H1 (cell line): ENCODE results near the gene KLHL29. TPM values are rescaled to one million over a fixed set of nuclear protein-coding genes. Genes with fewer than 3 reads are reported as not detected.

Source experiments
- CTCF ChIA-PET: fragments of 300-600 bp; sonication (Branson Sonifier 250); formaldehyde crosslinking; loops from one replicate; lab custom pipeline; 2021; ENCODE audit not compliant: partially characterized antibody; lab: Charles Lee
- POLR2A ChIA-PET: fragments of 300-600 bp; sonication (Branson Sonifier 250); formaldehyde crosslinking; loops from one replicate; lab custom pipeline; 2021; ENCODE audit warnings: inconsistent platforms; ENCODE audit not compliant: partially characterized antibody; lab: Charles Lee
- DNase-seq, 2 experiments: peaks; one replicate each; pipeline versions ENCODE4 v3.0.0 to v3.0.0-alpha.2; 2010 to 2022; ENCODE audit warnings: low spot score in 2 of 2, low read depth in 1 of 2, mixed read lengths in 1 of 2
- FAIRE-seq: peaks from 2 replicates; lab custom pipeline; 2011; peaks lifted over from hg19 to GRCh38; lab: Jason Lieb, UNC
- H2AFZ ChIP-seq: 2 replicates; pipeline ENCODE4 v1.8.1; 2012; ENCODE audit warnings: low read length, inconsistent platforms
- H2AK5ac ChIP-seq: 2 replicates; pipeline ENCODE4 v1.6.1; 2013; ENCODE audit warnings: low read depth, low read length
- H2BK120ac ChIP-seq: replicated peaks from 2 replicates; pipeline ENCODE3; 2013; ENCODE audit warnings: low read depth, low read length, inconsistent platforms
- H2BK12ac ChIP-seq: 2 replicates; pipeline ENCODE4 v1.6.1; 2013; ENCODE audit warnings: low read depth, low read length
- H2BK15ac ChIP-seq: 2 replicates; pipeline ENCODE4 v1.6.1; 2013; ENCODE audit warnings: low read length
- H2BK20ac ChIP-seq: 2 replicates; pipeline ENCODE4 v1.6.1; 2013; ENCODE audit warnings: low read length
- H2BK5ac ChIP-seq: 2 replicates; pipeline ENCODE4 v1.6.1; 2013; ENCODE audit warnings: low read depth, low read length
- H3K14ac ChIP-seq: 2 replicates; pipeline ENCODE4 v1.6.1; 2013; ENCODE audit warnings: inconsistent platforms; ENCODE audit not compliant: insufficient read length
- H3K18ac ChIP-seq: 2 replicates; pipeline ENCODE4 v1.6.1; 2013; ENCODE audit warnings: low read length; ENCODE audit errors: extremely low read depth
- H3K23ac ChIP-seq: 2 replicates; pipeline ENCODE4 v1.6.1; 2013; ENCODE audit warnings: inconsistent platforms; ENCODE audit not compliant: insufficient read length
- H3K23me2 ChIP-seq: 2 replicates; pipeline ENCODE4 v1.6.1; 2013; ENCODE audit warnings: low read depth, low read length
- H3K27ac ChIP-seq: 2 replicates; pipeline ENCODE4 v1.6.1; 2011; ENCODE audit warnings: low read depth, low read length, inconsistent platforms
- H3K27me3 ChIP-seq, 4 experiments: replicated peaks in 1 of 4; 1 replicate in 1 of 4; 2 replicates in 3 of 4; pipeline versions ENCODE4 v1.6.1 to v1.8.1; 2011 to 2013; ENCODE audit warnings: low read length in 3 of 4, mild to moderate bottlenecking in 3 of 4, inconsistent platforms in 2 of 4, mixed read lengths in 2 of 4, moderate library complexity in 1 of 4; ENCODE audit not compliant: control insufficient read depth in 3 of 4, insufficient read depth in 3 of 4; ENCODE audit errors: extremely low read depth in 1 of 4
- H3K36me3 ChIP-seq, 4 experiments: 2 replicates each; pipeline versions ENCODE4 v1.6.1 to v1.8.1; 2011 to 2013; ENCODE audit warnings: mild to moderate bottlenecking in 4 of 4, low read length in 3 of 4, moderate library complexity in 2 of 4, control low read depth in 1 of 4, inconsistent platforms in 1 of 4; ENCODE audit not compliant: insufficient read depth in 4 of 4, control insufficient read depth in 2 of 4
- H3K4ac ChIP-seq: replicated peaks from 2 replicates; pipeline ENCODE3; 2013; ENCODE audit warnings: low read length, low read depth, mixed read lengths, inconsistent platforms; ENCODE audit not compliant: insufficient read length
- H3K4me1 ChIP-seq, 4 experiments: replicated peaks in 1 of 4; 1 replicate in 1 of 4; 2 replicates in 3 of 4; pipeline versions ENCODE4 v1.6.1 to v1.8.1; 2011 to 2013; ENCODE audit warnings: low read length in 3 of 4, inconsistent platforms in 2 of 4, mixed read lengths in 1 of 4; ENCODE audit not compliant: insufficient read depth in 4 of 4, control insufficient read depth in 3 of 4
- H3K4me2 ChIP-seq, 2 experiments: 2 replicates each; pipeline versions ENCODE4 v1.6.1 to v1.8.1; 2011 to 2013; ENCODE audit warnings: low read depth in 2 of 2, low read length in 2 of 2, control low read depth in 1 of 2, inconsistent platforms in 1 of 2, mild to moderate bottlenecking in 1 of 2; ENCODE audit not compliant: insufficient read depth in 1 of 2
- H3K4me3 ChIP-seq, 4 experiments: fragments of 200-600, 300-600 bp in 1 of 4; sonication (generic), shearing (Covaris generic), sonication (Bioruptor Twin) in 1 of 4; 2 replicates each; pipeline versions ENCODE4 v1.5.1 to v1.8.1; 2011 to 2016; ENCODE audit warnings: low read length in 4 of 4, low read depth in 3 of 4, control low read depth in 2 of 4, inconsistent platforms in 2 of 4, mild to moderate bottlenecking in 2 of 4, mixed read lengths in 1 of 4, moderate library complexity in 1 of 4; ENCODE audit not compliant: insufficient read depth in 2 of 4; ENCODE audit errors: extremely low read depth in 1 of 4
- H3K56ac ChIP-seq: replicated peaks from 2 replicates; pipeline ENCODE3; 2013; ENCODE audit warnings: low read depth, mild to moderate bottlenecking, mixed read lengths, low read length, inconsistent platforms; ENCODE audit not compliant: insufficient read length
- H3K79me1 ChIP-seq: 2 replicates; pipeline ENCODE4 v1.6.1; 2013; ENCODE audit warnings: low read depth, low read length, control low read depth
- H3K79me2 ChIP-seq, 2 experiments: 2 replicates each; pipeline versions ENCODE4 v1.6.1 to v1.8.1; 2012 to 2013; ENCODE audit warnings: low read length in 2 of 2, mild to moderate bottlenecking in 2 of 2, inconsistent platforms in 1 of 2; ENCODE audit not compliant: insufficient read depth in 2 of 2, control insufficient read depth in 1 of 2
- H3K9ac ChIP-seq, 4 experiments: replicated peaks in 1 of 4; 1 replicate in 1 of 4; 2 replicates in 3 of 4; pipeline versions ENCODE4 v1.6.1 to v1.8.1; 2011 to 2013; ENCODE audit warnings: low read depth in 3 of 4, low read length in 3 of 4, control low read depth in 2 of 4, mild to moderate bottlenecking in 2 of 4, moderate library complexity in 2 of 4, inconsistent platforms in 1 of 4; ENCODE audit errors: extremely low read depth in 1 of 4
- H3K9me3 ChIP-seq, 2 experiments: 2 replicates each; pipeline versions ENCODE4 v1.6.1 to v1.8.1; 2012 to 2013; ENCODE audit warnings: mild to moderate bottlenecking in 2 of 2, moderate library complexity in 2 of 2, control low read depth in 1 of 2, inconsistent platforms in 1 of 2, low read depth in 1 of 2, low read length in 1 of 2, mixed read lengths in 1 of 2; ENCODE audit not compliant: insufficient read depth in 2 of 2
- H4K20me1 ChIP-seq, 2 experiments: replicated peaks in 1 of 2; 2 replicates each; pipeline versions ENCODE3 to v1.8.1; 2011 to 2013; ENCODE audit warnings: inconsistent platforms in 2 of 2, low read length in 2 of 2, mild to moderate bottlenecking in 1 of 2; ENCODE audit not compliant: insufficient read depth in 2 of 2, control insufficient read depth in 1 of 2
- H4K5ac ChIP-seq: 2 replicates; pipeline ENCODE4 v1.6.1; 2013; ENCODE audit warnings: low read length, low read depth, mixed read lengths, inconsistent platforms; ENCODE audit not compliant: insufficient read length
- H4K8ac ChIP-seq: 2 replicates; pipeline ENCODE4 v1.8.0; 2013; ENCODE audit warnings: mild to moderate bottlenecking, moderate library complexity, low read length, inconsistent platforms; ENCODE audit not compliant: insufficient read depth; ENCODE audit errors: extremely low read depth
- H4K91ac ChIP-seq: replicated peaks from 2 replicates; pipeline ENCODE3; 2013; ENCODE audit warnings: low read length, mixed read lengths, inconsistent platforms; ENCODE audit not compliant: insufficient read length
- KDM5A ChIP-seq: fragments of 200-600 bp; IDR thresholded peaks from 2 replicates; pipeline ENCODE4 v1.7.1; 2012; ENCODE audit warnings: mild to moderate bottlenecking, low read length, inconsistent platforms, mixed read lengths
- RNF2 ChIP-seq: fragments of 200-900, 300-1000 bp; sonication (generic); IDR thresholded peaks from 2 replicates; pipeline ENCODE4 v1.7.1; 2016; ENCODE audit warnings: borderline replicate concordance, low read depth, mild to moderate bottlenecking, antibody characterized with exemption, low read length; ENCODE audit not compliant: poor library complexity, severe bottlenecking; ENCODE audit errors: missing control alignments
- WGBS, 2 experiments: shearing (Covaris generic) in 1 of 2; methylation state at CpG; one replicate each; pipeline versions ENCODE4 v1.1.6 to v1.1.7; 2013 to 2015; ENCODE audit warnings: low lambda C conversion rate in 2 of 2, mixed read lengths in 2 of 2, inconsistent platforms in 1 of 2, low coverage in 1 of 2, missing lambda C conversion rate in 1 of 2; ENCODE audit not compliant: insufficient replicate concordance in 2 of 2, insufficient coverage in 1 of 2, insufficient read length in 1 of 2; ENCODE audit errors: extremely low coverage in 1 of 2, missing lambda C conversion rate in 1 of 2; 5-methylcytosine and 5-hydroxymethylcytosine counted together
- polyA plus RNA-seq, 7 experiments: library from polyadenylated mRNA; depleted of rRNA in 3 of 7; stranded (reverse) in 5 of 7; unstranded in 2 of 7; fragments of >200 nt in 5 of 7; fragments of 200-250 nt in 2 of 7; gene quantifications; 1 replicate in 5 of 7; 2 replicates in 1 of 7; 4 replicates in 1 of 7; pipeline versions ENCODE4 v1.2.1 to v1.2.3, GENCODE V29; 2011 to 2013; ENCODE audit warnings: missing spikeins in 2 of 7, mixed read lengths in 2 of 7
- total RNA-seq: library from RNA; stranded (reverse); fragmentation: NEBNext Ultra II Directional; extraction: Animal tissue kit (Norgen Biotek cat#: 25700); gene quantifications from 2 replicates; pipeline ENCODE4 v1.2.1, GENCODE V29; 2021
- TF ChIP-seq, protein P1 (sequence below), 3 experiments: IDR thresholded peaks; 1 replicate in 2 of 3; 2 replicates in 1 of 3; pipeline versions ENCODE4 v1.5.1 to v1.6.1; 2011; ENCODE audit warnings: low read length in 3 of 3, mild to moderate bottlenecking in 3 of 3, inconsistent platforms in 2 of 3, low read depth in 1 of 3, moderate library complexity in 1 of 3; ENCODE audit not compliant: insufficient read depth in 1 of 3; ENCODE audit errors: control extremely low read depth in 1 of 3
- TF ChIP-seq, protein P2 (sequence below): IDR thresholded peaks from 2 replicates; pipeline ENCODE4 v1.6.1; 2011; ENCODE audit warnings: low read depth, mild to moderate bottlenecking, low read length; ENCODE audit not compliant: insufficient read depth

Gene KLHL29
- total and polyA plus RNA-seq, 2 of the 8 experiments (the other 6 are each of a cell fraction or from before 2014, with no cell fraction given), result 1.1 to 4.7 TPM

DNA sequence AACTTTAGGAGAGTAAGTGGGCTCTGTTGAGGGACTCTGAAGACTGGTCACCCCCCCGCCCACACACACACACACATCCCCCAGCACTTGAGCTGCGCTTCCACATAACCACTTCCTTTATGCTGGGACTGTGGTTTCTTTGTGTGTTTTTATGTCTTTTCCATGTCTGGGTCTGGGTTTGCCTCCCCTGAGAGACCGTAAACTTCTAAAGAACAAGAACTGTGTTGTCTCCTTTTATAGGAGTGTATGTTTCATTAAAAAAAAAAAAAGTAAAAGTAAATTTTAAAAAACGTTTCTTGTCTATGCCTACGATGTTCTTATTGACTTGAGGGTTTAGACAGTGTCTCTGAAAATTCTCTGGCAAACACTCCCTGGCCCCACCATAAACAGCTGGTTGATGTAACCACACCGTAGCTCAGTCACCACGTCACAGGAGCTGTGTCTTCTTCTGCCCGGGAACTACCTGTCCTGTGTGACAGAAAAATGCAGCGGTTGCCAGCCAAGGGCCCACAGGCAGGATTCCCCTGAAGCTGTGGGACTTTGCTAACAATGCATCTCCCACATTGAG is 68.0 kb downstream of the KLHL29 start:
- no peak for DNase-seq
- Histone ChIP-seq H2BK120ac (no peak overlapping the region), H4K20me1 (no peaks in the 10 kb centered on the region), H3K27ac (no peak overlapping the region), H3K14ac (no peak overlapping the region), H3K23me2 (no peaks in the 10 kb centered on the region), H3K79me1 (no peaks in the 10 kb centered on the region), H3K4ac (no peak overlapping the region), H4K91ac (no peak overlapping the region), H3K18ac (no peak overlapping the region), H2AFZ (no peak overlapping the region), H3K27me3 (no peaks in the 10 kb centered on the region; a peak in 1 of 7 replicates), H3K4me3 (no peak overlapping the region), H4K5ac (no peak overlapping the region), H2BK5ac (no peak overlapping the region), H2BK12ac (no peak overlapping the region), H2AK5ac (no peak overlapping the region), H3K9ac (no peak overlapping the region), H3K56ac (no peak overlapping the region), H2BK15ac (no peak overlapping the region), H3K36me3 (no peaks in the 10 kb centered on the region), H3K4me2 (no peak overlapping the region), H3K23ac (no peak overlapping the region), H3K79me2 (no peaks in the 10 kb centered on the region), H2BK20ac (no peak overlapping the region), H4K8ac (no peak overlapping the region), H3K9me3 (no peaks in the 10 kb centered on the region), H3K4me1 (peaks cover 0 to 5% (median 0%) of the 10 kb centered on the region in 4 experiments; a peak in 1 of 7 replicates)
- CTCF ChIA-PET, result interaction anchor here (1.1 to 7.0 kb wide), 3 partner anchors 7 to 140 kb away, joined by 4 to 42 read pairs (median 5); no protein-coding TSS in a partner anchor
- 79% methylated on average over 9 of the region's 9 CpGs; no CpG with 5 or more reads in 1 of the 2 experiments for WGBS, 2 experiments
- TF ChIP-seq, protein P1, sequence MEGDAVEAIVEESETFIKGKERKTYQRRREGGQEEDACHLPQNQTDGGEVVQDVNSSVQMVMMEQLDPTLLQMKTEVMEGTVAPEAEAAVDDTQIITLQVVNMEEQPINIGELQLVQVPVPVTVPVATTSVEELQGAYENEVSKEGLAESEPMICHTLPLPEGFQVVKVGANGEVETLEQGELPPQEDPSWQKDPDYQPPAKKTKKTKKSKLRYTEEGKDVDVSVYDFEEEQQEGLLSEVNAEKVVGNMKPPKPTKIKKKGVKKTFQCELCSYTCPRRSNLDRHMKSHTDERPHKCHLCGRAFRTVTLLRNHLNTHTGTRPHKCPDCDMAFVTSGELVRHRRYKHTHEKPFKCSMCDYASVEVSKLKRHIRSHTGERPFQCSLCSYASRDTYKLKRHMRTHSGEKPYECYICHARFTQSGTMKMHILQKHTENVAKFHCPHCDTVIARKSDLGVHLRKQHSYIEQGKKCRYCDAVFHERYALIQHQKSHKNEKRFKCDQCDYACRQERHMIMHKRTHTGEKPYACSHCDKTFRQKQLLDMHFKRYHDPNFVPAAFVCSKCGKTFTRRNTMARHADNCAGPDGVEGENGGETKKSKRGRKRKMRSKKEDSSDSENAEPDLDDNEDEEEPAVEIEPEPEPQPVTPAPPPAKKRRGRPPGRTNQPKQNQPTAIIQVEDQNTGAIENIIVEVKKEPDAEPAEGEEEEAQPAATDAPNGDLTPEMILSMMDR (IDR thresholded peaks at IDR 0.05; ENCODE audit: control extremely low read depth in 1 of 3, insufficient read depth in 1 of 3, low read depth in 1 of 3, low read length in 3 of 3), result no peak
- TF ChIP-seq, protein P2, sequence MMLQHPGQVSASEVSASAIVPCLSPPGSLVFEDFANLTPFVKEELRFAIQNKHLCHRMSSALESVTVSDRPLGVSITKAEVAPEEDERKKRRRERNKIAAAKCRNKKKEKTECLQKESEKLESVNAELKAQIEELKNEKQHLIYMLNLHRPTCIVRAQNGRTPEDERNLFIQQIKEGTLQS, result no peak
- no peak for TF ChIP-seq RNF2
- TF ChIP-seq KDM5A, result no peak
- POLR2A ChIA-PET, result no interaction called here
- FAIRE-seq, result no peak
